ENCODE measurements around the gene ARL15. TPM values are rescaled to one million over a fixed set of nuclear protein-coding genes. Genes with fewer than 3 reads are reported as not detected.

The ARL15 gene
- total RNA-seq, 1 donor from 2014 or later = 102 TPM

- no peak for DNase-seq (ENCODE audit: low spot score)
- no peaks in the 10 kb centered on the region for H3K4me1 Mint-ChIP-seq (ENCODE audit: unreplicated experiment)
- peaks cover 3% of the 10 kb centered on the region for H3K36me3 Mint-ChIP-seq (ENCODE audit: low read depth, unreplicated experiment)
- H3K4me3 Mint-ChIP-seq (ENCODE audit: unreplicated experiment) = no peak overlapping the region
- H3K9me3 Mint-ChIP-seq (ENCODE audit: unreplicated experiment) = no peaks in the 10 kb centered on the region
- H3K27me3 Mint-ChIP-seq (ENCODE audit: unreplicated experiment) = peaks cover 1% of the 10 kb centered on the region
- H3K27ac Mint-ChIP-seq (ENCODE audit: unreplicated experiment) = no peak overlapping the region
- no peak for TF ChIP-seq CTCF (IDR thresholded peaks at IDR 0.05; ENCODE audit: unreplicated experiment)
These were observed 336.4 kb downstream of the ARL15 start for GRCh38 chr5:53974021-53974420.

- TF ChIP-seq CTCF (IDR thresholded peaks at IDR 0.05; ENCODE audit: unreplicated experiment) = no peak
- peaks cover 3% of the 10 kb centered on the region for H3K36me3 Mint-ChIP-seq (ENCODE audit: low read depth, unreplicated experiment)
- no peak for DNase-seq (ENCODE audit: low spot score)
- no peak overlapping the region for H3K4me3 Mint-ChIP-seq (ENCODE audit: unreplicated experiment)
- no peak overlapping the region for H3K27ac Mint-ChIP-seq (ENCODE audit: unreplicated experiment)
- no peaks in the 10 kb centered on the region for H3K4me1 Mint-ChIP-seq (ENCODE audit: unreplicated experiment)
- H3K27me3 Mint-ChIP-seq (ENCODE audit: unreplicated experiment) = peaks cover 1% of the 10 kb centered on the region
- no peaks in the 10 kb centered on the region for H3K9me3 Mint-ChIP-seq (ENCODE audit: unreplicated experiment)
These were observed 338.1 kb downstream of the ARL15 start for GRCh38 chr5:53972314-53972713.

GRCh38 chr5:53971551-53971950, 338.8 kb downstream of the ARL15 start:
- DNase-seq (ENCODE audit: low spot score) = no peak
- no peaks in the 10 kb centered on the region for H3K4me1 Mint-ChIP-seq (ENCODE audit: unreplicated experiment)
- no peak for TF ChIP-seq CTCF (IDR thresholded peaks at IDR 0.05; ENCODE audit: unreplicated experiment)
- no peak overlapping the region for H3K4me3 Mint-ChIP-seq (ENCODE audit: unreplicated experiment)
- no peaks in the 10 kb centered on the region for H3K9me3 Mint-ChIP-seq (ENCODE audit: unreplicated experiment)
- no peak overlapping the region for H3K27ac Mint-ChIP-seq (ENCODE audit: unreplicated experiment)
- H3K36me3 Mint-ChIP-seq (ENCODE audit: low read depth, unreplicated experiment) = peaks cover 3% of the 10 kb centered on the region
- peaks cover 1% of the 10 kb centered on the region for H3K27me3 Mint-ChIP-seq (ENCODE audit: unreplicated experiment)

- no peaks in the 10 kb centered on the region for H3K4me1 Mint-ChIP-seq (ENCODE audit: unreplicated experiment)
- no peak for DNase-seq (ENCODE audit: low spot score)
- no peak overlapping the region for H3K27ac Mint-ChIP-seq (ENCODE audit: unreplicated experiment)
- peaks cover 3% of the 10 kb centered on the region for H3K36me3 Mint-ChIP-seq (ENCODE audit: low read depth, unreplicated experiment)
- TF ChIP-seq CTCF (IDR thresholded peaks at IDR 0.05; ENCODE audit: unreplicated experiment) = no peak
- no peaks in the 10 kb centered on the region for H3K9me3 Mint-ChIP-seq (ENCODE audit: unreplicated experiment)
- H3K27me3 Mint-ChIP-seq (ENCODE audit: unreplicated experiment) = peaks cover 1% of the 10 kb centered on the region
- H3K4me3 Mint-ChIP-seq (ENCODE audit: unreplicated experiment) = no peak overlapping the region
These were observed 339.2 kb downstream of the ARL15 start for GRCh38 chr5:53971131-53971530.

- H3K4me3 Mint-ChIP-seq (ENCODE audit: unreplicated experiment) = no peak overlapping the region
- H3K9me3 Mint-ChIP-seq (ENCODE audit: unreplicated experiment) = no peaks in the 10 kb centered on the region
- peaks cover 1% of the 10 kb centered on the region for H3K27me3 Mint-ChIP-seq (ENCODE audit: unreplicated experiment)
- H3K4me1 Mint-ChIP-seq (ENCODE audit: unreplicated experiment) = no peaks in the 10 kb centered on the region
- TF ChIP-seq CTCF (IDR thresholded peaks at IDR 0.05; ENCODE audit: unreplicated experiment) = no peak
- peaks cover 3% of the 10 kb centered on the region for H3K36me3 Mint-ChIP-seq (ENCODE audit: low read depth, unreplicated experiment)
- H3K27ac Mint-ChIP-seq (ENCODE audit: unreplicated experiment) = no peak overlapping the region
- DNase-seq (ENCODE audit: low spot score) = no peak
These were observed 339.9 kb downstream of the ARL15 start for GRCh38 chr5:53970475-53970874.

Data from endothelial cell (in vitro differentiated cells).